H1 (cell line): Measurements from ENCODE around the gene ZPBP2. TPM values are rescaled to one million over a fixed set of nuclear protein-coding genes. Genes with fewer than 3 reads are reported as not detected.
"Not testable (repeated sequence)": the region's sequence is repeated elsewhere in the genome, so short reads cannot be mapped to it uniquely, and the experiment has no call there.

ENCODE experiments used
- CTCF ChIA-PET: fragments of 300-600 bp; sonication (Branson Sonifier 250); formaldehyde crosslinking; loops from one replicate; lab custom pipeline; 2021; ENCODE audit not compliant: partially characterized antibody; lab: Charles Lee
- POLR2A ChIA-PET: fragments of 300-600 bp; sonication (Branson Sonifier 250); formaldehyde crosslinking; loops from one replicate; lab custom pipeline; 2021; ENCODE audit warnings: inconsistent platforms; ENCODE audit not compliant: partially characterized antibody; lab: Charles Lee
- DNase-seq, 2 experiments: peaks; one replicate each; pipeline versions ENCODE4 v3.0.0 to v3.0.0-alpha.2; 2010 to 2022; ENCODE audit warnings: low spot score in 2 of 2, low read depth in 1 of 2, mixed read lengths in 1 of 2
- FAIRE-seq: peaks from 2 replicates; lab custom pipeline; 2011; peaks lifted over from hg19 to GRCh38; lab: Jason Lieb, UNC
- H2AFZ ChIP-seq: 2 replicates; pipeline ENCODE4 v1.8.1; 2012; ENCODE audit warnings: low read length, inconsistent platforms
- H2AK5ac ChIP-seq: 2 replicates; pipeline ENCODE4 v1.6.1; 2013; ENCODE audit warnings: low read depth, low read length
- H2BK120ac ChIP-seq: replicated peaks from 2 replicates; pipeline ENCODE3; 2013; ENCODE audit warnings: low read depth, low read length, inconsistent platforms
- H2BK12ac ChIP-seq: 2 replicates; pipeline ENCODE4 v1.6.1; 2013; ENCODE audit warnings: low read depth, low read length
- H2BK15ac ChIP-seq: 2 replicates; pipeline ENCODE4 v1.6.1; 2013; ENCODE audit warnings: low read length
- H2BK20ac ChIP-seq: 2 replicates; pipeline ENCODE4 v1.6.1; 2013; ENCODE audit warnings: low read length
- H2BK5ac ChIP-seq: 2 replicates; pipeline ENCODE4 v1.6.1; 2013; ENCODE audit warnings: low read depth, low read length
- H3K14ac ChIP-seq: 2 replicates; pipeline ENCODE4 v1.6.1; 2013; ENCODE audit warnings: inconsistent platforms; ENCODE audit not compliant: insufficient read length
- H3K18ac ChIP-seq: 2 replicates; pipeline ENCODE4 v1.6.1; 2013; ENCODE audit warnings: low read length; ENCODE audit errors: extremely low read depth
- H3K23ac ChIP-seq: 2 replicates; pipeline ENCODE4 v1.6.1; 2013; ENCODE audit warnings: inconsistent platforms; ENCODE audit not compliant: insufficient read length
- H3K23me2 ChIP-seq: 2 replicates; pipeline ENCODE4 v1.6.1; 2013; ENCODE audit warnings: low read depth, low read length
- H3K27ac ChIP-seq: 2 replicates; pipeline ENCODE4 v1.6.1; 2011; ENCODE audit warnings: low read depth, low read length, inconsistent platforms
- H3K27me3 ChIP-seq, 4 experiments: replicated peaks in 1 of 4; 1 replicate in 1 of 4; 2 replicates in 3 of 4; pipeline versions ENCODE4 v1.6.1 to v1.8.1; 2011 to 2013; ENCODE audit warnings: low read length in 3 of 4, mild to moderate bottlenecking in 3 of 4, inconsistent platforms in 2 of 4, mixed read lengths in 2 of 4, moderate library complexity in 1 of 4; ENCODE audit not compliant: control insufficient read depth in 3 of 4, insufficient read depth in 3 of 4; ENCODE audit errors: extremely low read depth in 1 of 4
- H3K36me3 ChIP-seq, 4 experiments: 2 replicates each; pipeline versions ENCODE4 v1.6.1 to v1.8.1; 2011 to 2013; ENCODE audit warnings: mild to moderate bottlenecking in 4 of 4, low read length in 3 of 4, moderate library complexity in 2 of 4, control low read depth in 1 of 4, inconsistent platforms in 1 of 4; ENCODE audit not compliant: insufficient read depth in 4 of 4, control insufficient read depth in 2 of 4
- H3K4ac ChIP-seq: replicated peaks from 2 replicates; pipeline ENCODE3; 2013; ENCODE audit warnings: low read length, low read depth, mixed read lengths, inconsistent platforms; ENCODE audit not compliant: insufficient read length
- H3K4me1 ChIP-seq, 4 experiments: replicated peaks in 1 of 4; 1 replicate in 1 of 4; 2 replicates in 3 of 4; pipeline versions ENCODE4 v1.6.1 to v1.8.1; 2011 to 2013; ENCODE audit warnings: low read length in 3 of 4, inconsistent platforms in 2 of 4, mixed read lengths in 1 of 4; ENCODE audit not compliant: insufficient read depth in 4 of 4, control insufficient read depth in 3 of 4
- H3K4me2 ChIP-seq, 2 experiments: 2 replicates each; pipeline versions ENCODE4 v1.6.1 to v1.8.1; 2011 to 2013; ENCODE audit warnings: low read depth in 2 of 2, low read length in 2 of 2, control low read depth in 1 of 2, inconsistent platforms in 1 of 2, mild to moderate bottlenecking in 1 of 2; ENCODE audit not compliant: insufficient read depth in 1 of 2
- H3K4me3 ChIP-seq, 4 experiments: fragments of 200-600, 300-600 bp in 1 of 4; sonication (generic), shearing (Covaris generic), sonication (Bioruptor Twin) in 1 of 4; 2 replicates each; pipeline versions ENCODE4 v1.5.1 to v1.8.1; 2011 to 2016; ENCODE audit warnings: low read length in 4 of 4, low read depth in 3 of 4, control low read depth in 2 of 4, inconsistent platforms in 2 of 4, mild to moderate bottlenecking in 2 of 4, mixed read lengths in 1 of 4, moderate library complexity in 1 of 4; ENCODE audit not compliant: insufficient read depth in 2 of 4; ENCODE audit errors: extremely low read depth in 1 of 4
- H3K56ac ChIP-seq: replicated peaks from 2 replicates; pipeline ENCODE3; 2013; ENCODE audit warnings: low read depth, mild to moderate bottlenecking, mixed read lengths, low read length, inconsistent platforms; ENCODE audit not compliant: insufficient read length
- H3K79me1 ChIP-seq: 2 replicates; pipeline ENCODE4 v1.6.1; 2013; ENCODE audit warnings: low read depth, low read length, control low read depth
- H3K79me2 ChIP-seq, 2 experiments: 2 replicates each; pipeline versions ENCODE4 v1.6.1 to v1.8.1; 2012 to 2013; ENCODE audit warnings: low read length in 2 of 2, mild to moderate bottlenecking in 2 of 2, inconsistent platforms in 1 of 2; ENCODE audit not compliant: insufficient read depth in 2 of 2, control insufficient read depth in 1 of 2
- H3K9ac ChIP-seq, 4 experiments: replicated peaks in 1 of 4; 1 replicate in 1 of 4; 2 replicates in 3 of 4; pipeline versions ENCODE4 v1.6.1 to v1.8.1; 2011 to 2013; ENCODE audit warnings: low read depth in 3 of 4, low read length in 3 of 4, control low read depth in 2 of 4, mild to moderate bottlenecking in 2 of 4, moderate library complexity in 2 of 4, inconsistent platforms in 1 of 4; ENCODE audit errors: extremely low read depth in 1 of 4
- H3K9me3 ChIP-seq, 2 experiments: 2 replicates each; pipeline versions ENCODE4 v1.6.1 to v1.8.1; 2012 to 2013; ENCODE audit warnings: mild to moderate bottlenecking in 2 of 2, moderate library complexity in 2 of 2, control low read depth in 1 of 2, inconsistent platforms in 1 of 2, low read depth in 1 of 2, low read length in 1 of 2, mixed read lengths in 1 of 2; ENCODE audit not compliant: insufficient read depth in 2 of 2
- H4K20me1 ChIP-seq, 2 experiments: replicated peaks in 1 of 2; 2 replicates each; pipeline versions ENCODE3 to v1.8.1; 2011 to 2013; ENCODE audit warnings: inconsistent platforms in 2 of 2, low read length in 2 of 2, mild to moderate bottlenecking in 1 of 2; ENCODE audit not compliant: insufficient read depth in 2 of 2, control insufficient read depth in 1 of 2
- H4K5ac ChIP-seq: 2 replicates; pipeline ENCODE4 v1.6.1; 2013; ENCODE audit warnings: low read length, low read depth, mixed read lengths, inconsistent platforms; ENCODE audit not compliant: insufficient read length
- H4K8ac ChIP-seq: 2 replicates; pipeline ENCODE4 v1.8.0; 2013; ENCODE audit warnings: mild to moderate bottlenecking, moderate library complexity, low read length, inconsistent platforms; ENCODE audit not compliant: insufficient read depth; ENCODE audit errors: extremely low read depth
- H4K91ac ChIP-seq: replicated peaks from 2 replicates; pipeline ENCODE3; 2013; ENCODE audit warnings: low read length, mixed read lengths, inconsistent platforms; ENCODE audit not compliant: insufficient read length
- SIX5 ChIP-seq: IDR thresholded peaks from 2 replicates; pipeline ENCODE4 v1.6.1; 2011; ENCODE audit warnings: mild to moderate bottlenecking, low read depth, low read length
- SP2 ChIP-seq: IDR thresholded peaks from 2 replicates; pipeline ENCODE4 v1.6.1; 2012; ENCODE audit warnings: mild to moderate bottlenecking, low read length, inconsistent platforms
- WGBS, 2 experiments: shearing (Covaris generic) in 1 of 2; methylation state at CpG; one replicate each; pipeline versions ENCODE4 v1.1.6 to v1.1.7; 2013 to 2015; ENCODE audit warnings: low lambda C conversion rate in 2 of 2, mixed read lengths in 2 of 2, inconsistent platforms in 1 of 2, low coverage in 1 of 2, missing lambda C conversion rate in 1 of 2; ENCODE audit not compliant: insufficient replicate concordance in 2 of 2, insufficient coverage in 1 of 2, insufficient read length in 1 of 2; ENCODE audit errors: extremely low coverage in 1 of 2, missing lambda C conversion rate in 1 of 2; 5-methylcytosine and 5-hydroxymethylcytosine counted together
- polyA plus RNA-seq, 7 experiments: library from polyadenylated mRNA; depleted of rRNA in 3 of 7; stranded (reverse) in 5 of 7; unstranded in 2 of 7; fragments of >200 nt in 5 of 7; fragments of 200-250 nt in 2 of 7; gene quantifications; 1 replicate in 5 of 7; 2 replicates in 1 of 7; 4 replicates in 1 of 7; pipeline versions ENCODE4 v1.2.1 to v1.2.3, GENCODE V29; 2011 to 2013; ENCODE audit warnings: missing spikeins in 2 of 7, mixed read lengths in 2 of 7
- total RNA-seq: library from RNA; stranded (reverse); fragmentation: NEBNext Ultra II Directional; extraction: Animal tissue kit (Norgen Biotek cat#: 25700); gene quantifications from 2 replicates; pipeline ENCODE4 v1.2.1, GENCODE V29; 2021

The ZPBP2 gene
- total and polyA plus RNA-seq, 2 of the 8 experiments (the other 6 are each of a cell fraction or from before 2014, with no cell fraction given): not detected

GRCh38 chr17:39848600-39848999 is 19.4 kb upstream of the ZPBP2 start:
- H3K56ac ChIP-seq: no peak overlapping the region
- ChIA-PET CTCF (interaction anchor here (0.9 to 1.4 kb wide), 2 partner anchors 13 to 25 kb away, joined by 3 to 5 read pairs; no protein-coding TSS in a partner anchor), POLR2A (interaction anchor here (0.8 kb wide), 1 partner anchor 11 kb away, joined by 3 read pairs; no protein-coding TSS in a partner anchor)
- H2AFZ ChIP-seq: no peak overlapping the region
- no peak overlapping the region for H3K14ac ChIP-seq
- H3K79me2 ChIP-seq: no peaks in the 10 kb centered on the region
- 94% methylated on average over 4 of the region's 4 CpGs; no CpG with 5 or more reads in 1 of the 2 experiments for WGBS, 2 experiments
- H4K5ac ChIP-seq: no peak overlapping the region
- H4K8ac ChIP-seq: no peak overlapping the region
- H2BK5ac ChIP-seq: no peak overlapping the region
- no peak overlapping the region for H2BK120ac ChIP-seq
- no peak overlapping the region for H2BK20ac ChIP-seq
- no peak overlapping the region for H3K4me2 ChIP-seq
- no peak overlapping the region for H3K4ac ChIP-seq
- no peaks in the 10 kb centered on the region for H3K79me1 ChIP-seq
- no peaks in the 10 kb centered on the region for H3K27me3 ChIP-seq
- H2BK12ac ChIP-seq: no peak overlapping the region
- FAIRE-seq: no peak
- H3K9me3 ChIP-seq: no peaks in the 10 kb centered on the region
- no peaks in the 10 kb centered on the region for H3K23me2 ChIP-seq
- no peak overlapping the region for H2AK5ac ChIP-seq
- no peaks in the 10 kb centered on the region for H3K4me1 ChIP-seq
- DNase-seq: no peak
- H3K36me3 ChIP-seq: no peaks in the 10 kb centered on the region
- no peak overlapping the region for H3K4me3 ChIP-seq
- H3K27ac ChIP-seq: no peak overlapping the region
- H2BK15ac ChIP-seq: no peak overlapping the region
- no peak overlapping the region for H3K9ac ChIP-seq
- no peak overlapping the region for H3K18ac ChIP-seq
- no peak for TF ChIP-seq SIX5
- TF ChIP-seq SP2: no peak
- H3K23ac ChIP-seq: no peak overlapping the region
- no peaks in the 10 kb centered on the region for H4K20me1 ChIP-seq
- no peak overlapping the region for H4K91ac ChIP-seq

- H2AK5ac ChIP-seq, H3K79me2 ChIP-seq, POLR2A ChIA-PET, H3K14ac ChIP-seq, H3K27ac ChIP-seq, H3K56ac ChIP-seq, H2BK20ac ChIP-seq, H2BK12ac ChIP-seq, H3K4me2 ChIP-seq, CTCF ChIA-PET, H3K18ac ChIP-seq, H2AFZ ChIP-seq, H2BK5ac ChIP-seq, H3K23ac ChIP-seq, H3K4me1 ChIP-seq, H2BK15ac ChIP-seq, H4K8ac ChIP-seq, H3K79me1 ChIP-seq, DNase-seq, H4K20me1 ChIP-seq, H4K91ac ChIP-seq, H3K4me3 ChIP-seq, H3K9ac ChIP-seq, FAIRE-seq, H3K23me2 ChIP-seq, H3K36me3 ChIP-seq, H2BK120ac ChIP-seq, H4K5ac ChIP-seq, H3K27me3 ChIP-seq, H3K9me3 ChIP-seq, H3K4ac ChIP-seq: not testable (repeated sequence)
These were observed 17.8 kb upstream of the ZPBP2 start for GRCh38 chr17:39850186-39850585.
